Calu3 (cell line): Measurements from ENCODE around the gene TLCD5. TPM values are rescaled to one million over a fixed set of nuclear protein-coding genes. Genes with fewer than 3 reads are reported as not detected.

Experiments
- BruUV-seq: library from RNA; stranded (reverse); fragments of 400-500 nt; replicated peaks from 2 replicates; lab custom pipeline; 2021; lab: Mats Ljungman, UMichigan
- CTCF ChIA-PET: fragments of 300-600 bp; sonication (Branson Sonifier 250); formaldehyde crosslinking; loops from one replicate; lab custom pipeline; 2022; ENCODE audit warnings: antibody characterized with exemption; lab: Charles Lee
- DNase-seq: peaks from one replicate; pipeline ENCODE4 v3.0.0; 2022
- H3K27ac Mint-ChIP-seq: one replicate; pipeline ENCODE4 v1.8.0; 2022; ENCODE audit warnings: mixed read lengths; ENCODE audit not compliant: unreplicated experiment
- H3K27me3 Mint-ChIP-seq: one replicate; pipeline ENCODE4 v1.8.0; 2022; ENCODE audit warnings: mixed read lengths; ENCODE audit not compliant: unreplicated experiment
- H3K36me3 Mint-ChIP-seq: one replicate; pipeline ENCODE4 v1.8.0; 2022; ENCODE audit warnings: mild to moderate bottlenecking, moderate library complexity, mixed read lengths; ENCODE audit not compliant: insufficient read depth, unreplicated experiment
- H3K4me1 Mint-ChIP-seq: one replicate; pipeline ENCODE4 v1.8.0; 2022; ENCODE audit warnings: mild to moderate bottlenecking, low read depth, mixed read lengths; ENCODE audit not compliant: unreplicated experiment
- H3K4me3 Mint-ChIP-seq: one replicate; pipeline ENCODE4 v1.8.0; 2022; ENCODE audit warnings: mild to moderate bottlenecking, low read depth, moderate library complexity, mixed read lengths; ENCODE audit not compliant: unreplicated experiment
- H3K9me3 Mint-ChIP-seq: one replicate; pipeline ENCODE4 v1.8.0; 2022; ENCODE audit warnings: low read depth, mixed read lengths; ENCODE audit not compliant: unreplicated experiment
- intact Hi-C: fragments of 100-400 bp; cut with micrococcal nuclease; formaldehyde crosslinking; loops from one replicate; pipeline ENCODE4 v1.10.0; 2022; ENCODE audit not compliant: unreplicated experiment
- total RNA-seq: library from RNA; stranded (reverse); gene quantifications from 2 replicates; pipeline ENCODE4 v1.2.3, GENCODE V29; 2022
- TF ChIP-seq, protein P1 (sequence below): fragments of 200-600 bp; IDR thresholded peaks from one replicate; pipeline ENCODE4 v1.8.0; 2022; ENCODE audit warnings: antibody characterized with exemption; ENCODE audit not compliant: unreplicated experiment

The TLCD5 gene
- total RNA-seq, 1 experiment from 2014 or later = 4.9 TPM

DNA sequence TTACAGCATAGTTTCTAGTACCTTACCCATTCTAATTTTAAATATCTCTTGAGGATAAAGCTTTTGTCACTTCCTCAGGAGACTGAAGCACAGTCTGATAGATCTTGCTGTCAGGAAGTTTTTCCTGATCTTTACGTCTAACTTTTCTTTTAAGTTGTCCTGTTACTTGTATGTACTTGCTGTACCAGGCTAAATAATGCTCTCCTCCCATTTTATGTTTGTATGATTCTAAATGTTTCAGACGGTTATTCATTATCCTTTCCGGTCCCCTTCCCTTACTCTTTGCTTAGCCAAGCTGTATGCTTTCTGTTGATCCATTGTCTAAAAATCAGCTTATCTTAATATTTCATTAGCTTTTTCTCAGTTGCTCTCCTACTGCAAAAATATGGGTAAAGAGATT lies 17.1 kb downstream of the TLCD5 start:
- Mint-ChIP-seq H3K4me1 (peaks cover 37% of the 10 kb centered on the region), H3K36me3 (peaks cover 19% of the 10 kb centered on the region), H3K4me3 (no peak overlapping the region), H3K27me3 (no peaks in the 10 kb centered on the region), H3K27ac (no peak overlapping the region), H3K9me3 (no peaks in the 10 kb centered on the region)
- BruUV-seq = no TSS peak
- CTCF ChIA-PET = no interaction called here
- intact Hi-C loops = no loop called here
- TF ChIP-seq, protein P1, sequence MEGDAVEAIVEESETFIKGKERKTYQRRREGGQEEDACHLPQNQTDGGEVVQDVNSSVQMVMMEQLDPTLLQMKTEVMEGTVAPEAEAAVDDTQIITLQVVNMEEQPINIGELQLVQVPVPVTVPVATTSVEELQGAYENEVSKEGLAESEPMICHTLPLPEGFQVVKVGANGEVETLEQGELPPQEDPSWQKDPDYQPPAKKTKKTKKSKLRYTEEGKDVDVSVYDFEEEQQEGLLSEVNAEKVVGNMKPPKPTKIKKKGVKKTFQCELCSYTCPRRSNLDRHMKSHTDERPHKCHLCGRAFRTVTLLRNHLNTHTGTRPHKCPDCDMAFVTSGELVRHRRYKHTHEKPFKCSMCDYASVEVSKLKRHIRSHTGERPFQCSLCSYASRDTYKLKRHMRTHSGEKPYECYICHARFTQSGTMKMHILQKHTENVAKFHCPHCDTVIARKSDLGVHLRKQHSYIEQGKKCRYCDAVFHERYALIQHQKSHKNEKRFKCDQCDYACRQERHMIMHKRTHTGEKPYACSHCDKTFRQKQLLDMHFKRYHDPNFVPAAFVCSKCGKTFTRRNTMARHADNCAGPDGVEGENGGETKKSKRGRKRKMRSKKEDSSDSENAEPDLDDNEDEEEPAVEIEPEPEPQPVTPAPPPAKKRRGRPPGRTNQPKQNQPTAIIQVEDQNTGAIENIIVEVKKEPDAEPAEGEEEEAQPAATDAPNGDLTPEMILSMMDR = no peak
- no peak for DNase-seq

DNA sequence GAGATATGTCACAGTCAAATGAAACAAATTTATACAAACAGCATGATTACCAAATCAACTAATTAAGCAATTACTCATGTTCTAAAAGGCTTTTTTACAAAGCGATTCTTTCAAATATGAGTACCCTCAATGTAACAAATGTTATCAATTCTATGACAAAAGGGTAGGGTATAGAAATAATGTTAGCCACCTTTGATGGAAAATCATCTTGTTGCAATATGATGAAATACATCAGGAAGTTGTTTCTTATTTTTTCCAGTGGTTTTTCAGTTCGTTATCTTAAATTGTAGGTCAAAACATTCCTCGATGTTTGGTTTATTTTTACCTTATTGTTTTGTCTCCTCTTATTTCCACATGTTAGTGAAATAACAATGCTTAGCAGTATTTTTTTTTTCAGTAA lies 17.6 kb downstream of the TLCD5 start:
- CTCF ChIA-PET = no interaction called here

DNA sequence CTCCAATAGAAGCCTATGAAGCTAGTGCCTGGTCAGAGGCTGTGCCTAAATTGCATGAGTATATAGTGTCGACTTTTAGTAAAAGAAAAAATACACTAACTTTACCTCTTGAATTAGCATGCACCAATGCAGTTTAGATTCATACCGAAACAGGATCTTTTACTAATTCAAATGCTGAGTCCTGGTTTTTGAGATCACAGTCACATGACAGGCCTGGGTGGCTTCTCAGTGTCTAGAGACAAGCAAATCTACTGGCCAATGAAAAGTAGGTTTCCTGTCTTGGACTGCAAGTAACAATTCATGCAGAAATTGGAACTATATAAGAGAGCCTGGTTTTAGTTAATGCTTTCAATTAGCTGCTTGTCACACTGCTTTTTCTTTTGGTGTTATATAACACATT lies 18.3 kb downstream of the TLCD5 start:
- H3K36me3 Mint-ChIP-seq = peaks cover 10% of the 10 kb centered on the region
- H3K27ac Mint-ChIP-seq = no peak overlapping the region
- no peak for DNase-seq
- TF ChIP-seq, protein P1 = no peak
- no peaks in the 10 kb centered on the region for H3K9me3 Mint-ChIP-seq
- CTCF ChIA-PET = interaction anchor here (1.1 kb wide), 1 partner anchor 87 kb away, joined by 3 read pairs; no protein-coding TSS in a partner anchor
- no peak overlapping the region for H3K4me3 Mint-ChIP-seq
- intact Hi-C loops = no loop called here
- no peaks in the 10 kb centered on the region for H3K27me3 Mint-ChIP-seq
- H3K4me1 Mint-ChIP-seq = peaks cover 40% of the 10 kb centered on the region
- BruUV-seq = no TSS peak

More for the DNA sequence above, 17.6 kb downstream of the TLCD5 start:
- H3K27ac Mint-ChIP-seq = no peak overlapping the region
- no TSS peak for BruUV-seq
- no peaks in the 10 kb centered on the region for H3K27me3 Mint-ChIP-seq
- intact Hi-C loops = no loop called here
- peaks cover 15% of the 10 kb centered on the region for H3K36me3 Mint-ChIP-seq
- peaks cover 40% of the 10 kb centered on the region for H3K4me1 Mint-ChIP-seq
- no peaks in the 10 kb centered on the region for H3K9me3 Mint-ChIP-seq
- DNase-seq = no peak
- H3K4me3 Mint-ChIP-seq = no peak overlapping the region
- TF ChIP-seq, protein P1 = no peak

DNA sequence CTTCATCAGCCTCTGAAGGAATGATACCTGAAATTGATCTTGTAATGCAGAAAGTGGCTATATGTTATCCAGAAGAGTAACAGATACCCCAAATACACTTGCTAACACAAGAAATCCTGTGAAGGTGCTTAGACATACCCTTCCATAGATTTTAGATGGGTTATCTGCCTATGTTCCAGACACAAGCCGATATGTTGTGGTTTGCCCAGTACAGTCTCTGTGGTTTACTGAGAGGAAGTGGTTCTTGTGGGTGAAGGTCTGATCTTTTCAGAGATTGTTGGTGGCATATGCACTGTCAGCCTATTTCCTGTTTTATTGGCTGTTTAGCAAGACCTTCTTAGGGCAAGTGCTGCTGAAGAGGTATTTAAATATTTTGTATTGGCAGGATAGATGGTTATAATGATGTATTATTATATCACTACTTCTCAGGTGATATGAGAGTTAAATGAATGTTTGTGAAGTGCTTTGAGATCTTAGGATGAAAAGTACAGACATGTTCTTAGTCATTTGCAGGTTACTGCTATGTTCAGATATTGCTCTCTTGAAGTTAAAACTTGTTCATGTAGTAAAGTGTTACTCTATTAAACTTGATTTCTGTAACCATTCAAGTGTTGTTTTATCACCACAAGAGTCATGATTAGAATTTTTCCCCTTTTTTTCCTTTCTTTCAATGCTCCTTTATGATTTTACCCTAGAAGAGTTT lies 19.4 kb downstream of the TLCD5 start:
- Mint-ChIP-seq H3K27ac (peak overlapping the region; percentile 14), H3K4me1 (peaks cover 39% of the 10 kb centered on the region), H3K36me3 (peaks cover 9% of the 10 kb centered on the region), H3K27me3 (no peaks in the 10 kb centered on the region), H3K4me3 (peak overlapping the region; percentile 28), H3K9me3 (no peaks in the 10 kb centered on the region)
- DNase-seq = no peak
- intact Hi-C loops = no loop called here
- no TSS peak for BruUV-seq
- TF ChIP-seq, protein P1 = no peak
- CTCF ChIA-PET = interaction anchor here (1.1 kb wide), 1 partner anchor 86 kb away, joined by 3 read pairs; no protein-coding TSS in a partner anchor
